ENCODE results near the gene SDHAF2.

DNA sequence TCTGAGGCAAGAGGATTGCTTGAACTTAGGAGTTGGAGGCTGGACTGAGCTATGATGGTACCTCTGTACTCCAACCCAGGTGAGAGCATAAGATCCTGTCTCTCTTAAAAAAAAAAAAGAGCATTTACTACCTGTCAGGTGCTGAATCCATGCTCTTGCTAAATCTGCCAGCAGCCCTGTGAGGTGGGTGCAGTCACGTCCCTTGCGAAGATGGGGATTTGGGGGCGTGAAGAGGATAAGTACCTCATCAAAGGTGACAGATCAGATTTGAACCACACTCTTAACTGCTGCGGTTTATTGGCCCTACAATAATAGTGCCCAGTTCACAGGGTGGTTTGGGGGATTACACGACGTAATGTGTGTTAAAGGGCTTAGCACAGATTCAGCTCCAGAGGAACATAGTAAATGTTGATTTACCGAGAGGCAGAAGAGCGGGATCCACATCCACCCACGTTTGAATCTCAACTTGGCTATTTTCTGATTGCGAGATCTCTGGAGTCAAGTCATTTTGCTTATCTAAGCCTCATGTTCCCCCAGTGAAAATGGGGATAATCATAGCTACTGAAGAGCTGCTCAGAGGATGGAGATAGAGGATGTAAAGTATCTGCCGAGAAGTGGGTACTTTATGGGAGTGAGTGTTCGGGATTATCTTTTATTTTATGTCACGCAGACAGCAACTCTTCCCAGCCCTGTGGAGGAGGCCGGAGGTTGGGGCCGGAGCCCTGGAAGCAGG, 50.5 kb downstream of the SDHAF2 start:
- TF ChIP-seq, protein P1, sequence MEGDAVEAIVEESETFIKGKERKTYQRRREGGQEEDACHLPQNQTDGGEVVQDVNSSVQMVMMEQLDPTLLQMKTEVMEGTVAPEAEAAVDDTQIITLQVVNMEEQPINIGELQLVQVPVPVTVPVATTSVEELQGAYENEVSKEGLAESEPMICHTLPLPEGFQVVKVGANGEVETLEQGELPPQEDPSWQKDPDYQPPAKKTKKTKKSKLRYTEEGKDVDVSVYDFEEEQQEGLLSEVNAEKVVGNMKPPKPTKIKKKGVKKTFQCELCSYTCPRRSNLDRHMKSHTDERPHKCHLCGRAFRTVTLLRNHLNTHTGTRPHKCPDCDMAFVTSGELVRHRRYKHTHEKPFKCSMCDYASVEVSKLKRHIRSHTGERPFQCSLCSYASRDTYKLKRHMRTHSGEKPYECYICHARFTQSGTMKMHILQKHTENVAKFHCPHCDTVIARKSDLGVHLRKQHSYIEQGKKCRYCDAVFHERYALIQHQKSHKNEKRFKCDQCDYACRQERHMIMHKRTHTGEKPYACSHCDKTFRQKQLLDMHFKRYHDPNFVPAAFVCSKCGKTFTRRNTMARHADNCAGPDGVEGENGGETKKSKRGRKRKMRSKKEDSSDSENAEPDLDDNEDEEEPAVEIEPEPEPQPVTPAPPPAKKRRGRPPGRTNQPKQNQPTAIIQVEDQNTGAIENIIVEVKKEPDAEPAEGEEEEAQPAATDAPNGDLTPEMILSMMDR (IDR thresholded peaks at IDR 0.05) = no peak
- no peak for TF ChIP-seq POLR2A (IDR thresholded peaks at IDR 0.05)

Measured in heart left ventricle (tissue), 13 donors.